Central memory CD4-positive, alpha-beta T cell (primary cell): ENCODE measurements around the gene KRT34.

Experiments used
- DNase-seq: peaks from one replicate; pipeline ENCODE4 v3.0.0; 2022

KRT34 gene

DNA sequence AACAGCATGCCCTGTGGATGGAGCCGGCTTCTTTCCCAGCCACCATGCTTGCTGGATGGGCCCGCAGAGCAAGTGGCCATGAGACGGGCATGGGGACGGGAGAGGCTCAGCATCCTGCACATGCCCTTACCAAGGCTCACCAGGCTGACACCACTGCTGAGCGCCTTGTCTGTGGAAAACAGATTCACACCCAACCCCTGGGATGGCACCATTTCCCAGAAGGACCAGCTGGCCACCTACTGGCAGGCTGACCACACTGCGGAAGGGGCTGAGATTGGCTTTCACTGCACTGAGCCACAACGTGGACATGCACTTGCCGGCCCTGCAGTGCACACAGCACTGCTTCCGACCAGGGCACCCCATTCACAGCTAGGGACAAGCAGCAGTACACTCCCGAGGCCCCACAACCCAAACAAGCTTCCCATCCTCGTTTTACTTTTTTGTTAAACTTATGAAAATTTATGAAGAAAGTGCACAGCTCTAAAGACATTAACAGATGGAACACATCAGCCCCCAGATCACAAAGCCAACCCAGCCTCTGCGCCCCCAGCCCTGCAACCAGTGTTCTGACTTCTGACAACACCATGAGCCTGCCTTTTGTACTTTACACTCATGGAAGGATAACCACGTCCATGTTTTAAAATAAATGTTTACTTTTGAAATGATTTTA, 52.7 kb downstream of the KRT34 start:
- no peak for DNase-seq

DNA sequence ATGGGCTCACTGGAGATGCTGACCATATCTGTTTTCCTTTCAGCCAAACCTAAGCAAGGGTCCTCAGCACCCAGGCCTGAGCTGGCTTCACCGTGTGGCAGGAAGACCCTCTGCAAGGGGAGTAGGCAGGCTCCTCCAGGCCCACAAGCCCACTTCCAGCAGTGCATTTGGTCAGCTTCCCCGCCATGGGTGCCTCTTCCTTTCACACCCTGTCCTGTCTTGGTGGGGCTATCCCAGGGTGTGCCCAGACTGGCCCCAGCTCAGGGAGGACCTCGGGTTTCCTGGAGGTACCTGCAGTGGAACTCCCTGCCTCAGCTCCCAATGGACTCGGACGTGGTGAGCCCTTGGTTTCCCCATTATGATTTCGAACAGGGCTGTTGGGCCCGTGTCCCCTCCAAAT, 53.9 kb downstream of the KRT34 start:
- no peak for DNase-seq
